Frontal cortex (tissue), 4 donors: Measurements from ENCODE around the gene FCN3. TPM values are rescaled to one million over a fixed set of nuclear protein-coding genes. Genes with fewer than 3 reads are reported as not detected.

ENCODE experiments used
- DNase-seq, 2 donors: peaks; one replicate each; pipeline ENCODE4 v3.0.0; 2012; ENCODE audit warnings: low spot score in 2 of 2
- FAIRE-seq: peaks from 2 replicates; lab custom pipeline; 2012; peaks lifted over from hg19 to GRCh38; lab: Jason Lieb, UNC
- total RNA-seq: library from RNA; depleted of rRNA; stranded (reverse); fragments of >200 nt; gene quantifications from one replicate; pipeline ENCODE4 v1.2.3, GENCODE V29; 2014
- donor health status: control.
- donor health status: control.
- donor health status: control.

The FCN3 gene
- total RNA-seq, 1 donor from 2014 or later = not detected

GRCh38 chr1:27361553-27361952, 13.1 kb downstream of the FCN3 start:
- DNase-seq (no peak), FAIRE-seq (no peak)

DNA sequence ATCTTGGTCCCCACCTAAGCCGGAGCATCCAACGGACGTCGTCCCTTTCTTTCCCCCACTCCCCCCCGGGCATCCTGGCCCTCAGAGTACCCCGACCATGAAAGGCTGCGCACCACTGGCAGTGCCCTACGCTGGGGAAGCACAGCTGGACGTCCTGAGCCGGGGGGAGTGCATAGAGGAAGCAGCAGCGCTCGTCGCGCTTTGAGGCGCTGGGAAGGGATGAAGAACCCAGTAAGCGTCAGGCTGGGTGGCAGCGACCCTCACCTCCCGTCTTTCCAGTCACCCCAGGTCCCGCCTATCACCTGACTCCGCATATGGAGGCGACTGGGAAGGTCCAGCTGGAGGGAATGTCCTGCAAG, 13.6 kb downstream of the FCN3 start:
- DNase-seq = no peak

GRCh38 chr1:27360159-27361043, 14.2 kb downstream of the FCN3 start:
- FAIRE-seq = no peak

More for the DNA sequence above, 13.6 kb downstream of the FCN3 start:
- no peak for FAIRE-seq

GRCh38 chr1:27359822-27360158, 14.8 kb downstream of the FCN3 start:
- FAIRE-seq (no peak), DNase-seq (no peak)

More at GRCh38 chr1:27360159-27361043, 14.2 kb downstream of the FCN3 start:
- DNase-seq = peak in 1 of 2 donors; percentile 80

DNA sequence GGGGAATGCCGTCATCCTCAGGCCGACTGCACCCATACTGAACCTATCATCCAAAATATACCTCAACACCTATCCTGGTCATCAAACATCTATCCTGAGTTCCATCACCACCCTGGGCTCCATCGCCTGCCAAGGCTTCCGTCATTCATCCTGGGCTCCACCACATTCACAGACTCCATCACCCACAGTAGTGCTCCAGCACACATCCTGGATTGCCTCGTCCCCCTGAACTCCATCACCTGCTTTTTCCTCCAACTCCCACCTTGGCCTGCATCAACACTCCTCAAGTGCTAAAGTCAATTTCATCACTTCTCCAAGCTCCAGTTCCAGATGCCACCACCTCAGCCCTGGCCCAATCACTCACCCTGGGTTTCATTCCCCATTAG, 15.7 kb downstream of the FCN3 start:
- FAIRE-seq = no peak
- no peak for DNase-seq

- no peak for FAIRE-seq
- DNase-seq = no peak
Observed at GRCh38 chr1:27358038-27358927, 16.3 kb downstream of the FCN3 start.

DNA sequence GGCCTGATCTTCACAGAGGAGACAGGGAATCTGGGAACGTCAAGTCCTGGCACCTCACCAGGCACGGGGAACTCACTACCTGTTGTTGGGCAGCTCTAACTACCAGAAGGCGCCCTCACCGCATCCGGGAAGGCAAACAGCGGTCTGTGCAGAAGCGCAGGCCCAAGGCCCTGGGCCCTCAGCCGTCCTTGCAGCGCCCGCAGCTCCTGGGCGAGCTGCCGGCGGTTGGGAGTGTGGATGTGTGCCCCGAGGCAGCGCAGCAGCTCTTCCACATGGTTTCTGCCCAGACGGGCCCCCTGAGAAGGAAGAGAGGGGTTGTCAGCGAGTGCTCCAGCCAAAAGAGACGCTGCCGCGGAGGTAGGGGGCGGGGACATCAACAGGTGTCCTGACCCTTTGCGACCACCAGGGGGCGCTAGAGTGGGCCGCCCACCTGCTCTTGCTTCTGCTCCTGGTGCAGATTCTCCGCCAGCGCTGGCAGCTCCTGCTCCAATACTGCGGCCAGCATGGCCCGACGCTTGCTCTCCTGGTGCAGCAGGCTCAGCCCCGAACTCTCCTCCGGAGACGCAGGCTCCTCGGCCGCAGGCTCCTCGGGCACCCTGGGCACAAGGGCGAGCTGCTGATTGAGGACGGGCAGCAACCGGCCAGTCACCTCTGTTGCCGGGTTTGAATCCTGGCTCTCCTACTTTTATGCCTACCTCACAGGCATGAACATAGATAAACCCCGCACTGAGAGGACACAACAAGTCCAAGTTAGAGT, 17.2 kb downstream of the FCN3 start:
- peak; percentile 85 to 93 for DNase-seq

DNA sequence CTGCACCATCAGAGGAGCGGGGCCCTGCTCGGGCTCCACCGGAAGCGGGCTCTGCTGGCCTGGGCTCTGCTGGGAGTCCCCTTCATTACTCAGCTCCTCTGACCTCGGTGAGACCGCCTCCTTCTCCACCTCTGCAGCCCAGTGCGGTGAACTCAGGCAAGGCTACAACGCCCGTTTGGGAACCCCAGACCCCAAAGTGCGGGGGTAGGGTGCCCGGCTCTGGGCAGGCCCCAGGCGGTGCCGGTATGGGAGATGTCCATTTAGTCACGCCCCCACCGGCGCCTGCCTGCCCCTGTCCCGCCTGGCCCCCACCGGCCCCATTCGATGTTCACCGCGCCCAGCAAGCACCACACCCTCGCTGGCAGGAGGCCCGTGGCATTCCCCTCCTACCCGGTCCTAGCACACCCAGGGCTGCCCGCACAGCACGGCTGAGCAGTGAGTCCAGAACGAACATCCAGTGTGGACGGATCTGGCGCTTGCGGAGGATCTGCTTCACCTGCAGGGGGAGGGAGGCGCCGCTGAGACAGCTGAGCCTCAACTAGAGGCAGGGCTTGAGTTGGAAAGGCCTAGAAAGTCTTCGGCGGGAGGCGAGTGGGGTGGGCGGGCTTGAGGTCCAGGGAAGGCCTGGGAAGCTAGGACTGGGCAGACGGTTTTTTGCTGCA, 17.9 kb downstream of the FCN3 start:
- DNase-seq = no peak
- FAIRE-seq = no peak

More for the DNA sequence above, 17.2 kb downstream of the FCN3 start:
- no peak for FAIRE-seq

DNA sequence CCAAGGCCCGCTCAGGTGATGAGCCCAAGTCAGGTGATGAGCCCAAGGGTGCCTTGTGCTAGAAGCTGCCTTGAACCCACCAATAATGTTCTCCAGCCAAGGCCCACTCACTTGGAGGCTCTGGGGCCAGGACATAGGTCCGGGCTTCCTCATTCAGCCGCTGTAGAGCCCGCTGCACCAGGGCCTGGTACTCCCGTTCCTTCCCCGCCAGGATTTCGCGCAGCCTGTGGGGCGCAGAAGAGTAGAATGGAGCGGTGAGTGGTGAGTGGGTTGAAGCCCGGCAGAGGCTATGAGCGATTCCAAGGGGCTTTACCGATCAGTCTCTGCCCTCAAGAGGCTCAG, 18.4 kb downstream of the FCN3 start:
- DNase-seq (no peak), FAIRE-seq (no peak)

DNA sequence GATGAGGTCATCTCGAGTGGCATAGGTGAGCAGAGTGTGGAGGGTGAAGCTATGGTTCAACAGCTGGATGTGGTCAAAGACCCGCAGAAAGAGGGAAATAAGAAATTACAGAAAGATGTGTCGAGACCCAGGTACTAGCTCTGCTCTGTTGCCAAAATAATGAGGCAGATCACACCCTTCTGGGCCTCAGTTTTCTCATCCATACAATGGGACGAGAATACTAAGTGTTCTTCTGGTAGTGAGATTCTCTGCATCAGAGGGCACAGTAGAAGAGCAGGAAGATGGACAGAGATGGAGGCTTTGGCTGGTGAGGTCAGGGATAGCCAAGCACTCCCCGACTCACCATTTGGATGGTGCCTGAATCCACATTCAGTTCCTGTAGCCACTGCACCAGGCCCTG, 18.9 kb downstream of the FCN3 start:
- DNase-seq (no peak), FAIRE-seq (no peak)

DNA sequence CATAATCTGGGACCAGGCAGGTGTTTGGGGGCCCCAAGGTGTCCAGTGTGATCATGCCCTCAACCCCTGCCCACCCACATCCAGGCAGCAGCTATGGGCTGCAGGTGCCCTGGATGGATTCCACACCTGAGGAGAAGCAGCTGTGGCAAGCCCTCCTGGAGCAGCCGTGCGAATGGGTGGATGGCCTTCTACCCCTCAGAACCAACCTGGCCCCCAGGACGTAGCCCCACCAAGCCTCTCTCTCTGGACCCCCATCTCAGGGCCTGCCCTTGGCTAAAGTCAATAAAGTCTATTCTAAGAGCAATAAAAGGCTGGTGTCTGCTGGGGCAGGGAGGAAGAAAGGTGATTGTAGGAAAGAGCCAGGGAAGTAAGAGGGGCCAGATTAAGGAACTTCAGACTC, 21.0 kb downstream of the FCN3 start:
- DNase-seq (no peak), FAIRE-seq (no peak)

GRCh38 chr1:27353166-27353565, 21.5 kb downstream of the FCN3 start:
- FAIRE-seq (no peak), DNase-seq (no peak)

GRCh38 chr1:27351541-27352107, 23.0 kb downstream of the FCN3 start:
- no peak for DNase-seq
- FAIRE-seq = no peak

DNA sequence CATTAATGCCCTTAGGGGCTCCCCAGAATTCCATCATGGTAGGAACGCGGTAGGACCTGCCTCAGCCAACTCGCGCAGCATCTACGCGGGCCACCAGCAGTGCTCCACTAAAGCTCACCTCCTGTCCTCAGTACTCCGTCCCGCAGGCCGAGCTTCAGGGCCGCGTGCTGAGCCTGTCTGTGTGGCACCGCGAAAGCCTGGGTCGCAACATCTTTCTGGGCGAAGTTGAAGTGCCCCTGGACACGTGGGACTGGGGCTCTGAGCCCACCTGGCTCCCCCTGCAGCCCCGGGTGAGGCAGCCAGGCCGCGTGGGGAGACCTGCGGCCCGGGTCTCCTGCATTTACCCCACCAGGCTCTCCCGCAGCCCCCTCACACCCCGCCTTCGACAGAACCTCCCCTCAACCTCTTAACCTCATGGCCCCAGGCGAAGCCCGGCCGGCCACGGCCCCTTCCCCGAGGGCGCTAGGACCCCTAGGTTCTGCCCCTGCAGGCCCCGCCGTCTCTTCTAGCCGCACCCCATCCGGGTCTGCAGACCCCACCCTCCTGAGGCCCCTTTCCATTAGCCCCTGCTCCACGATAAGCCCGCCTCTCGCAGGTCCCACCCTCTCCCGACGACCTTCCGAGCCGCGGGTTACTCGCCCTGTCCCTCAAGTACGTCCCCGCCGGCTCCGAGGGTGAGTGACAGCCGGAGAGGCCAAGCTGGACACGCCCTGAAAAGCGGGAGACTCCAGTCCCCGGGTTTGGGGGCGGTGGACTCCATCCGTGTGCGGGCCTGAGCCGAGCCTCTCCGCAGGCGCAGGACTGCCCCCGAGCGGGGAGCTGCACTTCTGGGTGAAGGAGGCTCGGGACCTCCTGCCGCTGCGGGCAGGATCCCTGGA, 23.7 kb downstream of the FCN3 start:
- DNase-seq (peak in 1 of 2 donors; percentile 61), FAIRE-seq (no peak)

GRCh38 chr1:27349784-27350662, 24.6 kb downstream of the FCN3 start:
- DNase-seq (peak in 1 of 2 donors; percentile 81), FAIRE-seq (no peak)

DNA sequence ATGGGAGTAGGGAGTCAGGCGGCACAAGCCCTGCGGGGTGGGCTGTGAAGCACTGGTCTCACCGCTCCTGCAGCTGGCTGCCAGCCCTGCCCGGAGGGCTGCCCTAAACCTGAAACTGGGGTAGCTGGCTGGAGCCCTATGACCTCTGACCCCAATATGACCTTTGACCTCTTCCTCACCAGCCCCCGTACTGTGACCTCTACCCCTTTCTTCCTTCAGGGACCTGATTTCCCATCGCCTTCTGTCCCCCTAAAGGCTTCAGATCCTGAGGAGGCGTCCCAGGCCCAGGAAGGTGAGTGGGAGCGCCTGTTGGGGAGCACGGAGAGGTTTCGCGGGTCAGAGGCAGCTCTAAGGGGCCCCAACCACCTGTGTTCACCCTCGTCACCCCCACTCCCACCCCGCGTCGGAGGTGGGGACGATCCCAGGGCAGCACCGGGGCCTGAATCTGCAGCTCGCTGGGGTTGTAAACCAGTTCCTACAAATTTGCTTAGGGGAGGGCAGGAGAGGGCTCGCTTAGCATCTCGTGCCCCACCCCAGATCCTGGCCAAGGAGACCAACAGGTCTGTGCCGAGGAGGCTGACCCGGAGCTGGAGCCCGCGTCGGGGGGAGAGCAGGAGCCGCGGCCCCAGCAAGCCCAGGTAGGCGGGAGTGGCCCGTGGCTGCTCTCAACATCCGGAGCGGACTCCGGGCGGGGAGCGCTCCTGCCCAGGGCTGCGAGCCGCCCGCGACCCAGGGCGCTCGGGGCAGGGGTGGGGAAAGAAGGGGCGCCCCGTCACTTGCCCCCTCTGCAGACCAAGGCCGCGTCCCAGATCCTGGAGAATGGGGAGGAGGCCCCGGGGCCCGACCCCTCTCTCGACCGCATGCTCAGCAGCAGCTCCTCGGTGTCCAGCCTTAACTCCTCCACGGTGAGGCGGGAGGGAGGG, 25.5 kb downstream of the FCN3 start:
- FAIRE-seq = no peak
- DNase-seq = no peak
